ENCODE results near the gene GPR82. TPM values are rescaled to one million over a fixed set of nuclear protein-coding genes. Genes with fewer than 3 reads are reported as not detected.

The GPR82 gene
- total and polyA plus RNA-seq, 2 of the 8 experiments (the other 6 are each of a cell fraction or from before 2014, with no cell fraction given): not detected

DNA sequence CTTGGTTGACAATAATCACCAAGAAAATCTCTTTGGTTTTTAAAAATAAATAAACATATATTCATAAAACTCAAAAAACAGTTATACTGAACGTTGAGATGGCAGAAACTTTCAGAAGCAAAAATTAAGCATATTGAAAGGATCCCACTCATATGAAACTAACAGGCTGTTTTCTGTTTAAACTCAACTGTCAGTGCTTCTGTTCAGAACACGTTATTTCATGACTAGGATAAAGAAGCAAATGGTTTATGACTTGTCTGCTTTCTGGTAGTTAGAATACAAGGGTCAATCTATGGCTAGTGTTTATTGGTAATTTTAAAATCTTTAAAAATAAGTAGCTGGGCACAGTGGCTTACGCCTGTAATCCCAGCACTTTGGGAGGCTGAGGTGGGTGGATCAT, 4.1 kb downstream of the GPR82 start:
- Histone ChIP-seq H3K18ac (ENCODE audit: extremely low read depth, low read length) (no peak overlapping the region), H2BK15ac (ENCODE audit: low read length) (no peak overlapping the region), H3K14ac (ENCODE audit: insufficient read length) (no peak overlapping the region), H2BK120ac (replicated peaks; ENCODE audit: low read depth, low read length) (no peak overlapping the region), H3K79me1 (ENCODE audit: low read depth, low read length) (no peaks in the 10 kb centered on the region), H3K56ac (replicated peaks; ENCODE audit: insufficient read length, low read depth, low read length) (no peak overlapping the region), H4K20me1 (replicated peaks in 1 of 2; ENCODE audit: control insufficient read depth in 1 of 2, insufficient read depth in 2 of 2, low read length in 2 of 2) (no peaks in the 10 kb centered on the region), H3K4me1 (replicated peaks in 1 of 4; ENCODE audit: control insufficient read depth in 3 of 4, insufficient read depth in 4 of 4, low read length in 3 of 4) (no peaks in the 10 kb centered on the region; a peak in 1 of 7 replicates), H3K79me2 (ENCODE audit: control insufficient read depth in 1 of 2, insufficient read depth in 2 of 2, low read length in 2 of 2) (no peaks in the 10 kb centered on the region), H2AK5ac (ENCODE audit: low read depth, low read length) (no peak overlapping the region), H2BK12ac (ENCODE audit: low read depth, low read length) (no peak overlapping the region), H3K27ac (ENCODE audit: low read depth, low read length) (no peak overlapping the region), H4K8ac (ENCODE audit: extremely low read depth, insufficient read depth, low read length) (no peak overlapping the region), H3K9ac (replicated peaks in 1 of 4; ENCODE audit: extremely low read depth in 1 of 4, low read depth in 3 of 4, low read length in 3 of 4) (no peak overlapping the region), H3K9me3 (ENCODE audit: insufficient read depth in 2 of 2, low read depth in 1 of 2, low read length in 1 of 2) (no peaks in the 10 kb centered on the region), H3K4me2 (ENCODE audit: insufficient read depth in 1 of 2, low read depth in 2 of 2, low read length in 2 of 2) (no peak overlapping the region), H2AFZ (ENCODE audit: low read length) (no peak overlapping the region), H3K4ac (replicated peaks; ENCODE audit: insufficient read length, low read depth, low read length) (no peak overlapping the region), H3K36me3 (ENCODE audit: control insufficient read depth in 2 of 4, insufficient read depth in 4 of 4, low read length in 3 of 4) (no peaks in the 10 kb centered on the region), H2BK20ac (ENCODE audit: low read length) (no peak overlapping the region), H3K23ac (ENCODE audit: insufficient read length) (no peak overlapping the region), H4K5ac (ENCODE audit: insufficient read length, low read depth, low read length) (no peak overlapping the region), H2BK5ac (ENCODE audit: low read depth, low read length) (no peak overlapping the region), H3K4me3 (ENCODE audit: extremely low read depth in 1 of 4, insufficient read depth in 2 of 4, low read depth in 3 of 4, low read length in 4 of 4) (no peak overlapping the region), H3K27me3 (replicated peaks in 1 of 4; ENCODE audit: control insufficient read depth in 3 of 4, extremely low read depth in 1 of 4, insufficient read depth in 3 of 4, low read length in 3 of 4) (no peaks in the 10 kb centered on the region), H4K91ac (replicated peaks; ENCODE audit: insufficient read length, low read length) (no peak overlapping the region), H3K23me2 (ENCODE audit: low read depth, low read length) (no peaks in the 10 kb centered on the region)
- WGBS, 2 experiments (ENCODE audit: extremely low coverage in 1 of 2, insufficient coverage in 1 of 2, insufficient read length in 1 of 2, insufficient replicate concordance in 2 of 2, low coverage in 1 of 2, low lambda C conversion rate in 2 of 2, missing lambda C conversion rate in 1 of 2): 96% methylated on average over 3 of the region's 3 CpGs; no CpG with 5 or more reads in 1 of the 2 experiments
- DNase-seq (ENCODE audit: low read depth in 1 of 2, low spot score in 2 of 2): no peak
- ChIA-PET CTCF (ENCODE audit: partially characterized antibody) (interaction anchor here (0.9 kb wide), 1 partner anchor 17 kb away, joined by 3 read pairs; no protein-coding TSS in a partner anchor), POLR2A (ENCODE audit: partially characterized antibody) (no interaction called here)
- no peak for FAIRE-seq
- no peak for TF ChIP-seq EZH2 (IDR thresholded peaks at IDR 0.05; ENCODE audit: low read depth, low read length, severe bottlenecking)
- no peak for TF ChIP-seq TEAD4 (IDR thresholded peaks at IDR 0.05; ENCODE audit: low read depth, low read length)
- TF ChIP-seq SIRT6 (IDR thresholded peaks at IDR 0.05; ENCODE audit: low read length): no peak
- TF ChIP-seq, protein P1, sequence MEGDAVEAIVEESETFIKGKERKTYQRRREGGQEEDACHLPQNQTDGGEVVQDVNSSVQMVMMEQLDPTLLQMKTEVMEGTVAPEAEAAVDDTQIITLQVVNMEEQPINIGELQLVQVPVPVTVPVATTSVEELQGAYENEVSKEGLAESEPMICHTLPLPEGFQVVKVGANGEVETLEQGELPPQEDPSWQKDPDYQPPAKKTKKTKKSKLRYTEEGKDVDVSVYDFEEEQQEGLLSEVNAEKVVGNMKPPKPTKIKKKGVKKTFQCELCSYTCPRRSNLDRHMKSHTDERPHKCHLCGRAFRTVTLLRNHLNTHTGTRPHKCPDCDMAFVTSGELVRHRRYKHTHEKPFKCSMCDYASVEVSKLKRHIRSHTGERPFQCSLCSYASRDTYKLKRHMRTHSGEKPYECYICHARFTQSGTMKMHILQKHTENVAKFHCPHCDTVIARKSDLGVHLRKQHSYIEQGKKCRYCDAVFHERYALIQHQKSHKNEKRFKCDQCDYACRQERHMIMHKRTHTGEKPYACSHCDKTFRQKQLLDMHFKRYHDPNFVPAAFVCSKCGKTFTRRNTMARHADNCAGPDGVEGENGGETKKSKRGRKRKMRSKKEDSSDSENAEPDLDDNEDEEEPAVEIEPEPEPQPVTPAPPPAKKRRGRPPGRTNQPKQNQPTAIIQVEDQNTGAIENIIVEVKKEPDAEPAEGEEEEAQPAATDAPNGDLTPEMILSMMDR (IDR thresholded peaks at IDR 0.05; ENCODE audit: control extremely low read depth in 1 of 3, insufficient read depth in 1 of 3, low read depth in 1 of 3, low read length in 3 of 3): no peak
- TF ChIP-seq TCF12 (IDR thresholded peaks at IDR 0.05; ENCODE audit: low read depth, low read length): no peak
- TF ChIP-seq SIN3A (conservative IDR thresholded peaks at IDR 0.05 in 1 of 2, IDR thresholded peaks at IDR 0.05 in 1 of 2; ENCODE audit: low read depth in 1 of 2, low read length in 2 of 2): no peak
- TF ChIP-seq BACH1 (IDR thresholded peaks at IDR 0.05; ENCODE audit: low read length): no peak
- TF ChIP-seq SIX5 (IDR thresholded peaks at IDR 0.05; ENCODE audit: low read depth, low read length): no peak
- no peak for TF ChIP-seq SAP30 (IDR thresholded peaks at IDR 0.05; ENCODE audit: insufficient read depth, insufficient replicate concordance, low read length)
- no peak for TF ChIP-seq SP1 (IDR thresholded peaks at IDR 0.05; ENCODE audit: low read depth, low read length)
- TF ChIP-seq POU5F1 (IDR thresholded peaks at IDR 0.05; ENCODE audit: low read depth, low read length): no peak
- no peak for TF ChIP-seq POLR2A (IDR thresholded peaks at IDR 0.05; ENCODE audit: control extremely low read depth in 1 of 2, low read depth in 2 of 2, low read length in 2 of 2)
- TF ChIP-seq KDM1A (IDR thresholded peaks at IDR 0.05; ENCODE audit: borderline replicate concordance, low read length): no peak

Data from H1 (cell line).